Sigmoid colon (tissue), 4 donors: ENCODE results near the gene GSN.
A peak's percentile ranks its signal among the peaks of the same experiment; 100 is the strongest.

Experiments
- EP300 ChIP-seq, 4 donors: sonication (generic); formaldehyde crosslinking; IDR thresholded peaks; one replicate each; pipeline ENCODE4 v1.6.1; 2017; ENCODE audit warnings: antibody characterized with exemption in 4 of 4
- POLR2A ChIP-seq, 2 donors: fragments of 450-650 bp; IDR thresholded peaks; one replicate each; pipeline ENCODE4 v1.6.1; 2016; ENCODE audit warnings: antibody characterized with exemption in 2 of 2, mild to moderate bottlenecking in 2 of 2, moderate library complexity in 2 of 2
- POLR2AphosphoS5 ChIP-seq, 4 donors: sonication (generic); formaldehyde crosslinking; IDR thresholded peaks; one replicate each; pipeline ENCODE4 v1.6.1; 2017; ENCODE audit warnings: antibody characterized with exemption in 4 of 4
- TF ChIP-seq, protein P1 (sequence below), 4 experiments: fragments of 450-650 bp in 3 of 4; fragments of 200-600 bp in 1 of 4; IDR thresholded peaks; one replicate each; pipeline ENCODE4 v1.5.1; 2016 to 2019; ENCODE audit warnings: antibody characterized with exemption in 4 of 4, mild to moderate bottlenecking in 3 of 4, moderate library complexity in 2 of 4

DNA sequence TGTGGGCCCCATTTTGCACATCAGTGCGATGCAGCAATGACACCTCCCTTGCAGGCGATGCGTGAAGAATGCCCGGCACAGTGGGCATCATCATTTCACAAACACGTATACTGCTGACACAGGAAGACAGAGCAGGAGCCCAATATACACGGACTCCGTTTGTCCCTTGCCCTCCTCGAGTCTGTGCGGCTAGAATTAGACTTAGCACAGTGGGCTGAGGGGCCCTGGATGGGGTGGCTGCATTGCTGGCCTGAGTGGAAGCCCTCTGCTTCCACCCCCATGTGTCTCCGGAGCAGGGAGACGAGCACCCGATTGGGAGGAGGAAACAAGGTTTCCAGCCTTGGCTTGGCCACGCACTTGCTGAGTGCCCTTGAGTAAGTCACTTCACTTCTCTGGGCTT lies 40.8 kb downstream of the GSN start:
- TF ChIP-seq, protein P1, sequence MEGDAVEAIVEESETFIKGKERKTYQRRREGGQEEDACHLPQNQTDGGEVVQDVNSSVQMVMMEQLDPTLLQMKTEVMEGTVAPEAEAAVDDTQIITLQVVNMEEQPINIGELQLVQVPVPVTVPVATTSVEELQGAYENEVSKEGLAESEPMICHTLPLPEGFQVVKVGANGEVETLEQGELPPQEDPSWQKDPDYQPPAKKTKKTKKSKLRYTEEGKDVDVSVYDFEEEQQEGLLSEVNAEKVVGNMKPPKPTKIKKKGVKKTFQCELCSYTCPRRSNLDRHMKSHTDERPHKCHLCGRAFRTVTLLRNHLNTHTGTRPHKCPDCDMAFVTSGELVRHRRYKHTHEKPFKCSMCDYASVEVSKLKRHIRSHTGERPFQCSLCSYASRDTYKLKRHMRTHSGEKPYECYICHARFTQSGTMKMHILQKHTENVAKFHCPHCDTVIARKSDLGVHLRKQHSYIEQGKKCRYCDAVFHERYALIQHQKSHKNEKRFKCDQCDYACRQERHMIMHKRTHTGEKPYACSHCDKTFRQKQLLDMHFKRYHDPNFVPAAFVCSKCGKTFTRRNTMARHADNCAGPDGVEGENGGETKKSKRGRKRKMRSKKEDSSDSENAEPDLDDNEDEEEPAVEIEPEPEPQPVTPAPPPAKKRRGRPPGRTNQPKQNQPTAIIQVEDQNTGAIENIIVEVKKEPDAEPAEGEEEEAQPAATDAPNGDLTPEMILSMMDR (IDR thresholded peaks at IDR 0.05), result no peak
- peak in 1 of 4 donors; percentile 35 for TF ChIP-seq POLR2AphosphoS5 (IDR thresholded peaks at IDR 0.05)
- no peak for TF ChIP-seq POLR2A (IDR thresholded peaks at IDR 0.05)
- no peak for TF ChIP-seq EP300 (IDR thresholded peaks at IDR 0.05)
